ENCODE data around the gene MYLK4. TPM values are rescaled to one million over a fixed set of nuclear protein-coding genes. Genes with fewer than 3 reads are reported as not detected.

Gene MYLK4
- total and polyA plus RNA-seq, 4 experiments from 2014 or later = 0.04 to 0.42 (median 0.31) TPM

DNA sequence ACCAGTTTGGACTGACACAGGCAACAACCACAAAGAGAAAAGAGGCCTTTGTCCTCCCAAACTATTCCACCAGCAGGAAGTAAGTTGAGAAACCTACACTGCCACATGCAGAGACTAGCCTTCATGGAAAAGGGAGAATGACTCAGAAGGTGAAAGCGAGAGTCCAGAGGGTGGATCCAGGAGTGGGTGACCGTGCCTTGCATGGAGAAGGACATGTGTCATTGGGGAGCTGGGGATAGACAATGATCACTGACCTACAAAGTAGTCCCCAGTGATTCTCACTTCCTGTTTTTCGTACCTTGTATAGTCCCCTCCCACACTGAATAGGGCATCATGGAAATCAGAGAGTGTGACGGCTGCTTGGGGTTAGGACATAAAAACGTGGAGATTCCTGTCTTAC is 91.9 kb downstream of the MYLK4 start:
- H3K9me3 ChIP-seq (ENCODE audit: control insufficient read depth in 1 of 2, low read length in 2 of 2) = no peaks in the 10 kb centered on the region
- no peak overlapping the region for H3K4me3 ChIP-seq (ENCODE audit: low read length in 2 of 2)
- DNase-seq = no peak
- Mint-ChIP-seq H3K27me3 (peaks cover 2 to 4% of the 10 kb centered on the region in 2 donors), H3K4me3 (no peak overlapping the region), H3K27ac (no peak overlapping the region), H3K36me3 (no peaks in the 10 kb centered on the region), H3K4me1 (no peaks in the 10 kb centered on the region), H3K9me3 (no peaks in the 10 kb centered on the region)
- intact Hi-C loops (cut with micrococcal nuclease) = no loop called here
- no peak overlapping the region for H3K27ac ChIP-seq (ENCODE audit: low read depth, low read length)
- H3K36me3 ChIP-seq (ENCODE audit: insufficient read depth, low read length) = no peaks in the 10 kb centered on the region
- H3K4me1 ChIP-seq (ENCODE audit: insufficient read depth, low read length) = no peaks in the 10 kb centered on the region
- ChIA-PET CTCF (ENCODE audit: partially characterized antibody) (no interaction called here), POLR2A (ENCODE audit: partially characterized antibody) (no interaction called here)
- H3K27me3 ChIP-seq (ENCODE audit: insufficient read depth, low read length) = no peaks in the 10 kb centered on the region

DNA sequence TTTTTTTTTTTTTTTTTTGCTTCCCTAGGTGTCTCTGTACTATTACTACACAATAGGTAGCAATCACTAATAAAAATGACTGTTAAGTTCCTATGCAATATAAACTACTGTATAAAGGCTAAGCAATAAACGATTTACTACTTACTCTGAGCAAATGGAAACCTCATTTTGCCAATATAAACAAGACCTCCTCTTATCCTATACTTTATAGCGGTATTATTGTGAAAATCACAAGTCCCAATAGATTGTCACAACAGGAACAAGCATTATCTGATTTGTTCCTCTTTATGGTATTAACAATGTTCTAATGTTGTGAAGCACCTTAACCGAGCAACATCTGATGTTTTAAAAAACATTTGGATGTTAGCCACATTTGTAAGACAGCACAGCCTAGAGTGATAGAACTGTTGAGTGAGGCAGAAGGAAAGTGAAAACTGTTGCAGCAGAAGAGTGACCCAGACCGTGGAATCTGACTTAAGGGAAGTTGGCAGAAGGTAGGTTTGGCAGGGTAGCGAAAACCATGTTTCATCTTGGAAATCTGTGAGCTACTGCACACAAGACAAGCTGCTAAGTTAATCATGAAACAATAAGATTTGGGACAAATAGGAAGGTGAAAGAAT is 94.2 kb downstream of the MYLK4 start:
- Mint-ChIP-seq H3K9me3 (peaks cover 0 to 14% (median 5%) of the 10 kb centered on the region in 8 donors), H3K4me3 (no peak overlapping the region), H3K36me3 (peaks cover 0 to 6% of the 10 kb centered on the region in 2 donors), H3K27me3 (peaks cover 5 to 10% of the 10 kb centered on the region in 2 donors), H3K4me1 (no peaks in the 10 kb centered on the region), H3K27ac (no peak overlapping the region)
- Histone ChIP-seq H3K4me3 (ENCODE audit: low read length in 2 of 2) (no peak overlapping the region), H3K4me1 (ENCODE audit: insufficient read depth, low read length) (no peaks in the 10 kb centered on the region), H3K36me3 (ENCODE audit: insufficient read depth, low read length) (no peaks in the 10 kb centered on the region), H3K9me3 (ENCODE audit: control insufficient read depth in 1 of 2, low read length in 2 of 2) (no peaks in the 10 kb centered on the region), H3K27me3 (ENCODE audit: insufficient read depth, low read length) (no peaks in the 10 kb centered on the region), H3K27ac (ENCODE audit: low read depth, low read length) (no peak overlapping the region)
- ChIA-PET POLR2A (ENCODE audit: partially characterized antibody) (no interaction called here), CTCF (ENCODE audit: partially characterized antibody) (interaction anchor here (2.2 kb wide), 1 partner anchor 22 kb away, joined by 7 read pairs; no protein-coding TSS in a partner anchor)
- intact Hi-C loops (cut with micrococcal nuclease) = no loop called here
- DNase-seq = no peak

DNA sequence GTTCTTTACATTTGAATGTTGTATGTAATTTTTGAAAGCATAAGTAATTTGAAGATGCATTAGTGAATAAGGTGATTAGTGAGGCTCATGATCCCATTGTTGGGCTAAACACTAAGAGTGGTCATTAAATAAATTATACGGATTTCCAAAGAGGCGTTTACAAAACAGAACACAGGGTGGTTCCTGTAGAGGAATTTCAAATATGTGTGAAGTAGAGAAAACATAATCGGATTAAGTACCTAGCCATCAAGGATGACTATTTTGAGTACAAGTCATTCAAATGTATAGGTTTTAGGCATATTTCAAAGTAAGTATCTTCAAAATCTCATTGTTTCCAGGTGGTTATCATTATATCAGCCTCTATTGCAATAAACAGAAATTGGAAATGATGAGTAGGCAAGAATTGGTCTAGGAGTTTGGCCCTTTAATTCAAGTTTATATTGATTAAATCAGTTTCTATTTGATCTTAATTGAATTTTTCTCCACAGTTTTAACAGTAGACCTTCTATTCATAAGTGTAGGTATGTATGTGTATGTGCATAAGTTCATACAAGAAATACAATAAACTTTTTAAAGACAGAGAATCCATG is 94.8 kb downstream of the MYLK4 start:
- peaks cover 5 to 9% of the 10 kb centered on the region in 2 donors for H3K27me3 Mint-ChIP-seq
- Histone ChIP-seq H3K27ac (ENCODE audit: low read depth, low read length) (no peak overlapping the region), H3K27me3 (ENCODE audit: insufficient read depth, low read length) (no peaks in the 10 kb centered on the region), H3K9me3 (ENCODE audit: control insufficient read depth in 1 of 2, low read length in 2 of 2) (no peaks in the 10 kb centered on the region), H3K4me1 (ENCODE audit: insufficient read depth, low read length) (no peaks in the 10 kb centered on the region), H3K36me3 (ENCODE audit: insufficient read depth, low read length) (no peaks in the 10 kb centered on the region), H3K4me3 (ENCODE audit: low read length in 2 of 2) (no peak overlapping the region)
- CTCF ChIA-PET (ENCODE audit: partially characterized antibody) = no interaction called here
- POLR2A ChIA-PET (ENCODE audit: partially characterized antibody) = no interaction called here
- no peak overlapping the region for H3K27ac Mint-ChIP-seq
- peaks cover 0 to 6% of the 10 kb centered on the region in 2 donors for H3K36me3 Mint-ChIP-seq
- H3K9me3 Mint-ChIP-seq = peaks cover 0 to 14% (median 5%) of the 10 kb centered on the region in 8 donors
- no peak for DNase-seq
- intact Hi-C loops (cut with micrococcal nuclease) = no loop called here
- no peaks in the 10 kb centered on the region for H3K4me1 Mint-ChIP-seq
- H3K4me3 Mint-ChIP-seq = no peak overlapping the region

DNA sequence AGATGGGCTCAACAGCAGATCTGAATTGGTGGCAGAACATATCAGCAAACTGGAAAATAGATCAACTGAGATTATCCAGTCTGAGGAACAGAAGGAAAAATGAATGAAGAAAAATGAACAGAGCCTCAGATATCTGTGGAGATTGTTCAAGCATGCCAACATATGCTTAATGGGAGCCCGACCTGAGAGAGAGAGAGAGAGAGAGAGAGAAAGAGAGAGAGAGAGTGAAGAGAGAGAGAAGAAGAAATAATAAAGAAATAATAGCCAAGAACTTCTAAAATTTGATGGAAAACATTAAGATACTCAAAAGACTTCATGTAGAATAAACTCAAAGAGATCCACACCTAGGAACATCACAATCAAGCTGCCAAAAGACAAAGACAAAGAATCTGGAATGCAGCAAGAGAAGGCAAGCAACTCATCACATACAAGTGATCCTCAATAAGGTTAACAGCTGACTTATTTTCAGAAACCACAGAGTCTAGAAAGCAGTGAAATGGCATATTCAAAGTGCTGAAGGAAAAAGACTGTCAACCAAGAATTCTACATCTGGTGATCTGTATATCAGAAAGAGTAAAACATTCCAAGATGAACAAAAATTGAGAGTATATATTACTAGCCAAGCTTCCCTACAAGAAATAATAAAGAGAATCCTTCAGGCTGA is 97.2 kb downstream of the MYLK4 start:
- no peak for DNase-seq
- POLR2A ChIA-PET (ENCODE audit: partially characterized antibody) = no interaction called here
- H3K4me1 Mint-ChIP-seq = no peaks in the 10 kb centered on the region
- no peak overlapping the region for H3K27ac Mint-ChIP-seq
- Histone ChIP-seq H3K4me1 (ENCODE audit: insufficient read depth, low read length) (no peaks in the 10 kb centered on the region), H3K27me3 (ENCODE audit: insufficient read depth, low read length) (no peaks in the 10 kb centered on the region), H3K36me3 (ENCODE audit: insufficient read depth, low read length) (no peaks in the 10 kb centered on the region), H3K27ac (ENCODE audit: low read depth, low read length) (no peak overlapping the region), H3K9me3 (ENCODE audit: control insufficient read depth in 1 of 2, low read length in 2 of 2) (no peaks in the 10 kb centered on the region), H3K4me3 (ENCODE audit: low read length in 2 of 2) (no peak overlapping the region)
- peaks cover 0 to 6% of the 10 kb centered on the region in 2 donors for H3K36me3 Mint-ChIP-seq
- H3K27me3 Mint-ChIP-seq = peaks cover 5 to 9% of the 10 kb centered on the region in 2 donors
- intact Hi-C loops (cut with micrococcal nuclease) = no loop called here
- peaks cover 0 to 15% (median 5%) of the 10 kb centered on the region in 8 donors for H3K9me3 Mint-ChIP-seq
- CTCF ChIA-PET (ENCODE audit: partially characterized antibody) = interaction anchor here (1.0 kb wide), 1 partner anchor 18 kb away, joined by 3 read pairs; no protein-coding TSS in a partner anchor
- H3K4me3 Mint-ChIP-seq = no peak overlapping the region

DNA sequence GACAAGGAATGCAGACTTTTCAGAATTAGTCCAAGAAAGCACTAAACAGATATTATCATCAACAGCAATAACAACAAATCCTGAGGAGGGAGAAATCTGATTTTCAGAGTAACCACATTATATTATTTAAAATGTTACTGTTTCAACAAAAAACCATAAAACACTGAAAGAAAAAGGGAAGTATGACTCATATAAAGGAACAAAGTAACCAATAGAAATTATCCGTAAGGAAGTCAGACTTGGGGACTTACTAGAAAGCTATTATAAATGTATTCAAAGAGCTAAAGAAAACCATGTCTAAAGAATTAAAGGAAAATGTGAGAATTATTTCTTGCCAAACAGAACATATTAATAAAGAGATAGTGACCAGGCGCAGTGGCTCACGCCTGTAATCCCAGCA is 98.1 kb downstream of the MYLK4 start:
- intact Hi-C loops (cut with micrococcal nuclease) = no loop called here
- H3K27ac Mint-ChIP-seq = no peak overlapping the region
- ChIA-PET POLR2A (ENCODE audit: partially characterized antibody) (no interaction called here), CTCF (ENCODE audit: partially characterized antibody) (interaction anchor here (1.3 kb wide), 1 partner anchor 18 kb away, joined by 7 read pairs; no protein-coding TSS in a partner anchor)
- peaks cover 0 to 6% of the 10 kb centered on the region in 2 donors for H3K36me3 Mint-ChIP-seq
- DNase-seq = no peak
- Histone ChIP-seq H3K9me3 (ENCODE audit: control insufficient read depth in 1 of 2, low read length in 2 of 2) (no peaks in the 10 kb centered on the region), H3K27me3 (ENCODE audit: insufficient read depth, low read length) (no peaks in the 10 kb centered on the region), H3K4me1 (ENCODE audit: insufficient read depth, low read length) (no peaks in the 10 kb centered on the region), H3K36me3 (ENCODE audit: insufficient read depth, low read length) (no peaks in the 10 kb centered on the region), H3K4me3 (ENCODE audit: low read length in 2 of 2) (no peak overlapping the region), H3K27ac (ENCODE audit: low read depth, low read length) (no peak overlapping the region)
- H3K4me1 Mint-ChIP-seq = no peaks in the 10 kb centered on the region
- no peak overlapping the region for H3K4me3 Mint-ChIP-seq
- H3K27me3 Mint-ChIP-seq = peaks cover 5 to 9% of the 10 kb centered on the region in 2 donors
- H3K9me3 Mint-ChIP-seq = peaks cover 0 to 15% (median 5%) of the 10 kb centered on the region in 8 donors

DNA sequence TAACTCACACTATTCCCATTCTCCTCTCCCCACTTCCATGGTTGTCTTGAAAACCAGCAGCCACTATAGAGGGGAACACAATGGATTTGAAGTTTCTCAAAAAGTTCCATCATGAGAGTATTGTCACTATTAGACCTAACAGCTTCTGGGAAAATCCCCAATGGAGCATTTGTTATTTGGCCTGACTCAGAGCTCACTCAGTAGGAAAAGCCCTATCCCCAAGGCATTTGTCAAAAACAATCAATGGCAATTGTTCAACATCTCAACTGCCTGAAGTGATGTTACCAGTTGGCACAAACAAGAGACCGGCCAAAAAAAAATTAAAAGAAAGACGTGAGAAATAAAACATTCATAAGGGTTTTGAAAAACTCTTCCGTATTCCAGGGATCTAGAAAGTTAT is 98.8 kb downstream of the MYLK4 start:
- POLR2A ChIA-PET (ENCODE audit: partially characterized antibody) = no interaction called here

DNA sequence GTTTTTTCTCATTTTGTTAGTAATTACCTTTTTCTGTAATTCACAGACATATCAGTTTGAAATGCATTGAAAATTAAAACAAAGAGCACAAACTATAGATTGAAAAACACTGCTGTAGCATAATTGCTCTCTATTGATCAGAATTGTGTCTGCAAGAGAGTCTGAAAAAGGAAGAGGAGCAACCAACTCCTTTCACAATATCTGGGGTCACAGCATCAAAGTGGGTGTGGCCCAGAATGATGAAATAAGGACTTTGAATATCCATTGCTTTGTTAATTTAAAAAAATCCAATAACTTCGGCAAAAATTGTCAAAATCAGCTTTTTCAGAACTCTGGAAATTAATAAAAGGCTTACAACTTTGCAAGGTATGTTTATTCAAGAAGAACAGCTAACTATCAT is 99.2 kb downstream of the MYLK4 start:
- no peaks in the 10 kb centered on the region for H3K4me1 ChIP-seq (ENCODE audit: insufficient read depth, low read length)
- H3K9me3 Mint-ChIP-seq = peaks cover 0 to 15% (median 5%) of the 10 kb centered on the region in 8 donors
- no peak overlapping the region for H3K27ac Mint-ChIP-seq
- H3K27me3 Mint-ChIP-seq = peaks cover 6 to 10% of the 10 kb centered on the region in 2 donors
- CTCF ChIA-PET (ENCODE audit: partially characterized antibody) = interaction anchor here (1.3 kb wide), 1 partner anchor 17 kb away, joined by 7 read pairs; no protein-coding TSS in a partner anchor
- H3K36me3 ChIP-seq (ENCODE audit: insufficient read depth, low read length) = no peaks in the 10 kb centered on the region
- H3K4me1 Mint-ChIP-seq = no peaks in the 10 kb centered on the region
- H3K27ac ChIP-seq (ENCODE audit: low read depth, low read length) = no peak overlapping the region
- intact Hi-C loops (cut with micrococcal nuclease) = no loop called here
- H3K4me3 ChIP-seq (ENCODE audit: low read length in 2 of 2) = no peak overlapping the region
- DNase-seq = no peak
- H3K27me3 ChIP-seq (ENCODE audit: insufficient read depth, low read length) = no peaks in the 10 kb centered on the region
- peaks cover 0 to 6% of the 10 kb centered on the region in 2 donors for H3K36me3 Mint-ChIP-seq
- no peak overlapping the region for H3K4me3 Mint-ChIP-seq
- POLR2A ChIA-PET (ENCODE audit: partially characterized antibody) = no interaction called here
- H3K9me3 ChIP-seq (ENCODE audit: control insufficient read depth in 1 of 2, low read length in 2 of 2) = no peaks in the 10 kb centered on the region

More for the DNA sequence above, 98.8 kb downstream of the MYLK4 start:
- H3K4me3 Mint-ChIP-seq = no peak overlapping the region
- H3K4me1 ChIP-seq (ENCODE audit: insufficient read depth, low read length) = no peaks in the 10 kb centered on the region
- intact Hi-C loops (cut with micrococcal nuclease) = no loop called here
- H3K36me3 ChIP-seq (ENCODE audit: insufficient read depth, low read length) = no peaks in the 10 kb centered on the region
- peaks cover 0 to 15% (median 5%) of the 10 kb centered on the region in 8 donors for H3K9me3 Mint-ChIP-seq
- no peaks in the 10 kb centered on the region for H3K27me3 ChIP-seq (ENCODE audit: insufficient read depth, low read length)
- CTCF ChIA-PET (ENCODE audit: partially characterized antibody) = interaction anchor here (1.3 kb wide), 1 partner anchor 17 kb away, joined by 7 read pairs; no protein-coding TSS in a partner anchor
- no peak overlapping the region for H3K27ac ChIP-seq (ENCODE audit: low read depth, low read length)
- H3K4me3 ChIP-seq (ENCODE audit: low read length in 2 of 2) = no peak overlapping the region
- peaks cover 5 to 9% of the 10 kb centered on the region in 2 donors for H3K27me3 Mint-ChIP-seq
- no peaks in the 10 kb centered on the region for H3K9me3 ChIP-seq (ENCODE audit: control insufficient read depth in 1 of 2, low read length in 2 of 2)
- H3K4me1 Mint-ChIP-seq = no peaks in the 10 kb centered on the region
- no peak for DNase-seq
- H3K27ac Mint-ChIP-seq = no peak overlapping the region
- peaks cover 0 to 6% of the 10 kb centered on the region in 2 donors for H3K36me3 Mint-ChIP-seq
